ENCODE measurements around the gene GAS7.
"Not testable (repeated sequence)": the region's sequence is repeated elsewhere in the genome, so short reads cannot be mapped to it uniquely, and the experiment has no call there.

Gene GAS7

DNA sequence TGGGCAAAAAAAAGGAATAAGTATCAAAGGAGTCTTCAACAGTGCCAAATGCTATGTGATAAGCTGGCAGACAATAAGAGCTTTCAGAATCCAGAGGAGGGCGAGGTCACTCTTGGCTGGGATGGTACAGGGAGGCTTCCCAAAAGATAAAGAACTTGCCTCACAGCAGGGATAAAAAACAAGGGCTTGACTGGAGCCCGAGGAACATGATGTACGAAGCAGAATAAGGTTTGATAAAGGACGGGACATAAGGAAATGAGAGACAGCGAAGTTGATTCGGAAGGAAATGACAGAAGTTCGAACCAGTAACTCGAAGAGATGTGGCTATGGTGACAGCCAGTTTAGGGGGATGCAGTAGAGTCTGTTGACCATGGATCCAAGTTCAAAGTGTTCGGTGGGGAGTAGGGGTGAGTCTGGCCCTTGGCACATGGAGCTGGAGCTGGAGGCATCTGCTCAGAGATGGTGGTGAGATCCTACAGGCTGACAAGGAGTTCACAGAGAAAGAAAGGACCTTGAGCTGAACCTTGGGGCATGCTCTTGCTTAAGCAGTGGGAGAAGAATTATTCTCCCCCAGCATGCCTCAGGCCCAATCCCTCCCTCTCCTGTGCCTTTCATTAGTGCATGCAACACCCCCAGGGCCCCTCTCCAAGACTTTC, 155.7 kb downstream of the GAS7 start:
- DNase-seq = no peak

DNA sequence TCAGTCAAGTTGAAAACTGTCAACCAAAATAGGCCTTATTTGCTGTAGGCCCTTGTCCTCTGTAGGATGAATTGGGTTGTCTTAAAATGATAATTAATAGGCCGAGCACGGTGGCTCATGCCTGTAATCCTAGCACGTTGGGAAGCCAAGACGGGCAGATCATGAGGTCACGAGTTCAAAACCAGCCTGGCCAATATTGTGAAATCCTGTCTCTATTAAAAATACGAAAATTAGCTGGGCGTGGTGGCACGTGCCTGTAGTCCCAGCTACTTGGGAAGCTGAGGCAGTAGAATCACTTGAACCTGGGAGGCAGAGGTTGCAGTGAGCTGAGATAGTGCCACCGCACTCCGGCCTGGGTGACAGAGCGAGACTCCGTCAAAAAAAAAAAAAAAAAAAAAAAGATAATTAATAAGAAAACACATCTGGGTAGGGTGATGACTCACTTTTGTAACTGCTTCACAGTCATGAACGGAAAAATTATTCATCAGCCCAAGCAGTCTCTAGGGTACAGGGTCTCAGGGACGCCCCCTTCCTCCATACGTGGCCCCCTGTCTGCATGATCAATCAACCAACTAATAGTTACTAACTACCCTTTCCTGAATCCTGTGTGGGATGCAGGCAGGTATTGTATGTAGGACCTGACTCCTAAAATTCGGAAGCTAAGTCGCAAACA, 156.4 kb downstream of the GAS7 start:
- DNase-seq = no peak

DNA sequence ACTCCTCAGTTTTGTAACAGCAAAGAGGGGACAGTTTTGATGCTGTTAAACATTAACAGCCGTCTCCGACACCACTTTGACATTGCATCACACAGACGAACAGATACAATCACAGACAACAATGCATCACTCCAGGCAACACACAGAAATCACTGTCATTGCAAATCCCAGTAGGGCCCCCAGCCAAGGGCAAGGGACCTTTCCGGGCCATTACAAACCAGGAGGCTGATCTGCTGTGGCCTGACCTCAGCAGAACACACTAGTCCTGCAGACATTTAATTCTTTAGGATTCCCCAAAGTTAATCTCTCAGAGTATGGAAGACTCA, 157.2 kb downstream of the GAS7 start:
- DNase-seq = no peak

DNA sequence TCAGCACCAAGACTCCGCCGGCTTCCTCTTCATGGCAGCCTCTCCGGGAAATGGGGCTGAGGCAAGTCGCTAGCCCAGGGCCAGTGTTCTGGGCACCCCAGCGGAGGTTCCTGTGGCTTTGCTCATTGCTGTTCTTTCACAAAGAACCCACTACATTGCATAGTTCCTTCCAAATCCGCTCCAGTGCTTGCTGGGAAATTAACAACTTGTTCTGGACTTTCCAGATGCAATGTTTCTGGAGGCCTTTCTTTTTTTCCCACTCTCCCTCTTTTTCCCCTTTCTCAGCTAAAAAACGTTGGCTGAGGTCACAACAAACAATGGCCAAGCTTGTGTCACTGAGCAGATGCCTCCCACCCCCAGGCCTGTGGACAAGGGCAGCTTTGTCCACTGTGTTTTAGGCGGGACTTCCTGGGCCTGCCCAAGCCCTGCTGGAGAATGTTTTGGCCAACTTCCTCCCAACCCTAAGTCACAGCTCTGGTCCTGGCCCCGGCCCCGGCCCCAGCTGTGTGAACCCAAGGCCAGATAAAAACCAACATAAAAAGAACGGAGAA, 161.8 kb downstream of the GAS7 start:
- DNase-seq = no peak

DNA sequence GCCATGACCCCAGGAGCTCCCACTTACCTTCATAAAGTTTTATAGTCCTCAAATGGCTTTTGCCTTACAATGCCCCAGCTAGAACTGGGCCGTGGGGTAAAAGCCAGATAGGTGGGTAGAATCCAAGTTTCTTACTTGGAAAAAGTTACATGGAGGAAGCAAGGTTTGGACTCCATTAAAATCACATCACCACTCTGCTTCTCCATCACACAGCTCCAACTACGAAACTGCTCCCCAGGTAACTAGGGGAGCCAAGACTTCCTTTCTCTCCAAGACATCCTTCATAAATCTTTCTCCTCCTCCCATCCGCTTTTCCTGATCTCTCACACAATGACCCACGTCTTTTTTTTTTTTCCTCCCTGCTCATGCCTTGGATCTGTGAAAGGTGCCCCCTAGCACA, 162.5 kb downstream of the GAS7 start:
- no peak for DNase-seq

DNA sequence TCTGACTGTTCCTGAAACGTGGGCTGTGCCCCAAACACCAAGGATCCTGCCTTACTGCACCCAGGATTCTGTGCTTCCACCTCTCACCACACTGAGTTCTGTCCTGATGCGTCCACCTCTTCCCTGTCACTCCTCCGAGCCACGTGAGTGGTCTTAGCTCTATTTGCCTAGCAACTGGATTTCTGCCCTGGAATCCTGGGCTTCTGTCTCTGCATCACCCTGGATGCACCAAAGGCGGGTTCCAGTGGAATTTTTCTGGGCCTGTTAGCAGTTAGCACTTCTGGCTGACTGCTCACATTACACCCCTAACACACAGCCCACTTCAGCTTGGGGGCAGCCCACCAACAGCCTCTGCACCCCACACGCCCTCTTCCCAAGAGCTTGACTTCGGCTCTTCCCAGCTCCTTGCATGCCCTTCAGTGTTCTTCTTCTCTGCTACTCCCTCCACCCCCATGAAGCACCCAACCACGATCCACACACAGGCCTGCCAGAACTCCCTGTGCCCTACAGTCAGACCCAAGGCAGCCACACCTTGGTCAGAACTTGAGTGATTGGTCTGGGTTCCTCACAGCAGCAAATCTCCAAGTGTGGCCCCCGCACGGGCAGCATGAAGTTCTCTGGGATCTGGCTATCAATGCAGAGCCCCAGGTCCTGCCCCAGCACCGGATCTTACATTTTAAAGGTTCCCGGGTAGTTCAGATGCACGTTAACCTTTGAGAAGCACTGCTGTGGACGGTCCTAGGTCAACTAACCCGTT, 163.5 kb downstream of the GAS7 start:
- DNase-seq = no peak

DNA sequence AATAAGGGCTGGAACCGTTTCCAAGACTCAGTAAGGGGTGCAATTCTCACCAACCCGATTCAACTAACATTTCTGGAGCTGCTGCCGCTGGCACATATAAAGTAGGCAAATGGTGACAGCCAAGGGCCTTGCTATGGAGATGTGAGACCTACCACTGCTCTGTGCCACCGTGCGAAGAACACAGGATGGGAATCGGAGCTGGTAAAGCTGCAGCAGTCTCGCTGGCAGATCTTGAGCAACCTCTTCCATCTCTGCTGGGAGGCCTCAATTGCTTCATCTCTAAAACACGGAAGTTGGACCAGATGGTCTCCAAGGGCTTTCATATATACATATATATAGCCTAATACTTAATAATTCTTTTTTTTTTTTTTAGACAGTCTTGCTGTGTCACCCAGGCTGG, 164.4 kb downstream of the GAS7 start:
- no peak for DNase-seq

DNA sequence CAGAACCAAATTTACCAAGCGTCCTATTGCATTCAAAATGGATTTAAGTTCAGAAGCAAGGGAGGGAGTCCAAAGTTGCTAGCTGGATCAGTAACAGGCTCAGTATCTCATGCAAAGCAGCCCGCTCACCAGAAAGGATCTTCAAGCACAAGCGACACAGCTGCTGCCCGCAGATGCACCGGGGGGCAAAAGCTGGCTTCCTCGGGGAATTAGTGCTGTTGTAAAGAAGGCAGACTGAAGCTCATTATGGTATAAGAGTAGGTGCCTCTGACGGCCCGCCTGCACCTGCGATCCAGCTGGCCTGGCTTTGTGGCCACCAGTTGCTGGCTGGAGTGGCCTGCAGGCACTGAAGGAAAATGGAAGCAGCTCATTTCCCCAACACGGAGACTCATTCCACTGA, 165.0 kb downstream of the GAS7 start:
- DNase-seq = no peak

DNA sequence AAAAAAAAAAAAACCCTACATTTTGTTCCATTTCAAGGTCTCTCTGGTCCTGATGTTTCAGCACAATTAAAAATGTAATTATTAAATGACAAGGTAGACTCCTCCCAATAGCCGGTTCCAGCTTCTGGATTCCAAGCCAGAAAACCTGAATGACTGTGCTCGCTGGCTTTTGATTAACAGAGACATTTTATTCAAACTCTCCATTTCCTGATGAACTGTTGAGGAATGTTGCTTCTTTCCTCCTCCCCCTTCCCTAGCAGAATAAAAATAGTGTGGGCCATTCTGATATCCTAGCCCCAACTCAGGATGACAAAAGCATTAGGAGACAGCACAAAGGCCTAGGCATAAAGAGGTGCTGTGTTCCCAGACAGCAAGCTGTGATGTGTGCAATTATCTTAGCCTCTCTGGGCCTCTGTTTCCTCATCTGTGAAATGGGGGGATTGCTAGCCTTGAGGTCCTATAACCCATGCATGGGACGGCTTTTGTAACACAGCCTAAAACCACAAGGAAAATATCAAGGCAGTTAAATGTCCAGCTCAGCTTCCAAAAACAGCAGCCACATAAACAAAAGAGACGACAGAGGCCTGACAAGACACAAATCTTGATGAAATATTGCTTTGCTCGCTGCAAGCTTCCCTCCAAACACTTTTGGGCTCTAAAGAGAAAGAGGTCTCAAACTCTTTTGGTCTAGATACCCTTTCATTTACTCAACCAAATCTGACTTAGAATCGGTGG, 166.1 kb downstream of the GAS7 start:
- no peak for DNase-seq

DNA sequence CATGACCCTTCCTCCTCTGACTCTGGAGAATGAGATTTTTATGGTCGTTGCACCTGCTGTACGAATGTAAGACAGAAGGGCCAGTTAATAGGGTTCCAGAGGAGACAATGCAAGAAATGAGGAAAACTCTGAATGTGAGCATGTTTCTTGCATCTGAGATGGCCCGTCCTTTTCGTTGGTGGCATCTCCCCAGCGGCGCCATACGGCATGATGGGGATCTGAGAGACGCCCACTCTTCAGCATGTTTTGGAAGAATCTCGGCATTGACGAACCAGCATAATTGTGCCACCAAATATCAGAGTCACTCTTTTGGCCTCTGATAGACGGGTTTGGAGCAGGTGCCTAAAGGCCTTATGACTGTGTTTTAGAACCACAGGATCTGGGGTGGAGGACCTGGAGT, 166.8 kb downstream of the GAS7 start:
- no peak for DNase-seq

DNA sequence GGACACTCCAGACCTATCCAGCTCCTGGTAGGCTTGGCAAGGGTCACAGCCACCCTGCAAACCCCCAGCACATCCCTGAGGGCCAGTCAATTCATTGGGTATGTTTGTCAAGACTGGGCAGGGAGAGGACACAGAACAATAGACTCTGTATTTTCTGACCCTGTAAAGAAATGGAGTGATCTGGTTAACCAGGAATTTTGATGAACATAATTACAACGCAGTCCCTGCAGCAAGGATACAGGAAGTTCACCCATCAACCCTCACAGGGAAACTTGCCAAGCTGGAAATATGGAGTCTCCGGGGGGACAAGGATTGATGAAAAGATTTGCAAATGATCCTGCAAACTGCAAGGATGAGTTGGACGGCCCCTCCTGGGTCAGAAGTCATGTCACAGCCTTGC, 167.3 kb downstream of the GAS7 start:
- DNase-seq = no peak

DNA sequence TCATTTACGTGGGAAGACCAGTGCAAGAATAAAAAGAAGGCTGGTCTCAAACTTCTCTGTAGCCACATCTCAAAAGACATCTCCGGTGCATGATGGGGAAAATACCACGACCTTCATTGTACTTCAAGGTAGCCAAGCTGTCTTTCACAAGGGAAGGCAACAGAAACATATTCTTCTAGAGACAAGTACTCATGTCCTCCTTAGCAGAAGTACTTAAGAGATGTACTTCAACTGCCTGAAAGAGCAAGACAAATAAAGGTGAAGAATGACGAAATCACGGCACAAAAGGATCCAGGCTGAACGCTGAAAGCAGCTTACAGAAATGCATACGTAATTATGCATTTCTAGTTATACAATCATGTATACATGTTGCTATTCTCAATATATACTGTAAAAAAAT, 169.3 kb downstream of the GAS7 start:
- DNase-seq = no peak

DNA sequence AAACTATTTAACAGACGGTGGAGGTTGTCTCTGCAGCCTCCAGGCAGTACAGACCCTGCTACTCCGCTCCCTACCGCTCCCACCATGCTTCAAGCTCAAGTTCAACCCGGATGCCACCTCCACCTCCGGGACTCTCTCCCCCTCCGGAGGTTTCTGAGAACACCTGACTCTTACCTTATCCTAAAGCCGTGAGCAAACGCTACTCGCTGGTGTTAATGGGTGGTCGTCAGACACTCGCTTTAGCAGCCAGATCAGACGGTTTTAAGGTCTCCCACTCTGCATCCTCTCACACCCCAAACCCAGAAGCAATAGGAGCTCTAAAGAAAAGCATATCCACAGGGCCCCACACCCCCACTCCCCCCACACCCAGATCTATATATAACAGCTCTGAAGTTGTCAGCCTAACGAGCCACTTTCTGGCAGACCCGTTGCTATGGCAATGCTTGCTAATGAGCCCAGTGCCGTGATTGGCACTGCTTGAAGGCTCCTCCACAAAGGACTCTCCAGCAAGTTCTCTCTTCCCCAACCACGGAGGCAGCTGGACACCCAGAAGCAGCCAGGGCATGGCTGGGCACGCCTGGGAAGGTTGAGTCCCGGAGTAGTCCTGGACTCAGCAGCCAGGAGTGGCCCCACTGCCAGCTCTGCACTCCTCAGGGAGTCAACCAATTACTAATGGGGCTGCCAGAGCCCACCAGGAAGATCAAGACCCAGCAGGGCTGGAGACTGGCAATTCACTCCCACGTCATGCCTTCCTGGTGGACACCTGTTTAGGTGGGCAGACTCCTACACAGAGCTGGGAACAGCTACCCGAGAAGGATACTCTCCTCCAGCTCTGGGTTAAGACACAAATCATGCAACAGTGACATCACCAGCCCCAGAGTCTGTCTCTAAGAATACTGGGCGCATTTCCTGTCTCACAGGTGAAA, 172.2 kb downstream of the GAS7 start:
- no peak for DNase-seq

DNA sequence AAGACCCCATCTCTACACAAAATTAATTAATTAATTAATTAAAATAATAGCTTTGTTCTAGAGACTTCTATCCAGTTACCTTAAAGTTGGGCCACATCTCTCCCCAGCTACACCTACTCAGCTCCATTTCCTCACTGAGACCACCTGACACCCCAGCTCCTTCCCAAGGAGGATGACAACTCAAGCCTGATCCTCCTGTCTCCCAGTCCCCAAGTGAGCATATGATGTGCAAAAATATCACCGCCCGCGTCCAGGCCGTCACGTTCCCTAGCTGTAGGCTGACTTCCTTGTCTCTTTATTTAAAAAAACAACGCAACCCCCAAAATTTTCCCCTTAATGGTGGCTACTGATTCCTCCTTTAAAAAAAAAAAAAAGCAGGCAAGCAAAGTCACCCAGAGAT, 173.2 kb downstream of the GAS7 start:
- DNase-seq = no peak

DNA sequence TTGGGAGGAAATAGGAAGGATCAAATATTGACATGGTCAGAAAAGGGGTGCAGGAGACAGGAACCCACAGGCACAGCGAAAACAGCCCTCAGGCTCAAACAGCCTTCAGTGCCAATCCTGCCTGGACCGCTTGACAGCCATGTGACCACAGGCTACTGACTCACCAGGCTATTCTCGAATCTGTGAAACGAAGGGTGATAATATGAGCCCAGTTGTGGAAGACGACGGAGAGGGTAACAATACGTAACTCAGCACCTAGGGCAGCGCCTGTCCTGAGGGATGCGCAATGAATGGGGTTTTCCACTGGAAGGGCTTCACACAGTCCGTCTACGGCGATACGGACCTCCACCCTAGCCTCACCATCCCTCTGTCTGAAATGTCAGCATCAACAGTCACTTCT, 176.0 kb downstream of the GAS7 start:
- DNase-seq = no peak

DNA sequence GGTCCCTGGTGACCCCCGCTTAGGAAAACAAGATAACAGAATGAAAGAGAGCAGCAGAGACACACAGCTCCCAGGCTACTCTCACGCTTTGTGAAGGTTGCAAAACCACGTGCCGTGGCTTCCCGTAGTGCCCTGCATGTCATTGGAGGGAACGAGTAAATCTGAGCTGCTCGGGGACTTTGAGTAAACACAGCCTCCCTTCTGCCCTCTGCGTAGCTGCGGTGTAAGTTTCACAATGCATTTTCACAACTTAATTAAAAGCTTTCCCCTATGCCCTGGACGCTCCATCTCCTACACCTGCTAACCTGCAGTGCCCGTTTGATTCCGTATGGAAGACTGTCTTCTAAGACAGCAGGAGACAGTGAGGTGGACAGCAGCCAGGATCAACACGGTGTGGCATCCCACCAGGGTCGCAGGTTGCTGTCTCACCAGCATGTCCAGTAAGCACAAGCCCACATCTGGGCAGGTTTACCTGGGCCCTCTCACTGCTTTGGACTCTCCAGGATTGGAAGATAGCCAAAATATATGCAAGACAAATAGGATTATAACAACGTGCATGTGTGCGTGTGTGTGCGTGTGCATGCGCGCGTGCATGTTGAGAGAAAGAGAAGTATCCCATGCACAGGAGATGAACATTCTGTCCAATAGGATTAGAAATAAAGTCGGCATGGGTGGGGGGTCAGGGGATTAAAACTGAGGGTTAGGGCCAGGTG, 177.0 kb downstream of the GAS7 start:
- no peak for DNase-seq

DNA sequence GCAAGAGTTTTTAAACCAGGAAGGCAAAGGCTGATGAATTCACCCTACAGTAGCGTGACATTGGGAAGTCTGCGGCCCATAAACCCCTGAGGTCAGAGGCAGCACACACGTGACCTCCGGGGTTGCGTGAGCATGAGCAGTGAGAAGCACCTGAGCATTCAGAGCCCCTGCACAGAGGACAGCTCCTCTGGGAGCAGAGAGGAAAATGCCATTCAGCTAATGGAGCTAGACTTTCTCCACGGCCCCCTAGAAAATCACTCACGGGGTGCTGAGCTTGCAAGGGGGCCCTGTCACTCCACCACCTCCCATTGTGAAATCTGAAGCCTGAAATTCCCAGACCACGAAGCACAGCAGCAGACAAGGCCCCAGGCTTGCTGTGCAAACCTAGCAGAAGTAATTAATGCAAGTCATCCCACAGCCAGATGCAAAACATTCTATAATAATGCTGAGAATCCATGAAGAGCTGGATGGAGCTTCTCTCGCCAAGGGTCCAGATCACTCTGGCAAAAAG, 178.4 kb downstream of the GAS7 start:
- DNase-seq = no peak

DNA sequence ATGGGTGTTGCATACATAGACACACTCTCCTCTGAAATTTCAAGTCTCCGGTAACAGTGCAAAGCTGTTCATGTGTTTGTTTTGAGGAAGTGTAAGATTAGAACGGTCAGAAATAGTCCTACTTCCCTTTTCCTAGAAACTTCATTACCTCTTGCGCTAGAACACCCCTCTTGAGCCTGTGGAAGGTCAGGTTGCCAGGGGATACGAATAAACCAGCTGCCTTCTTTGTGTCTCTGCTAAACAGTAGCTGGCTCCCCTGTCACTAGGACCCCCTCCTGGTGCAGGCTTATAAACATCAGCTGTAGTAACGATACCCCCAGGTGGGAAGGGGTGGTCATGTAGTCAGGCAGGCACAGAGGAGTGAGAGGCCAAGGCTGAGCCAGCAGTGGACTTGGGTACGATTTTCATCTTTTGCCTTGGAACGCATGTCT, 179.9 kb downstream of the GAS7 start:
- no peak for DNase-seq

DNA sequence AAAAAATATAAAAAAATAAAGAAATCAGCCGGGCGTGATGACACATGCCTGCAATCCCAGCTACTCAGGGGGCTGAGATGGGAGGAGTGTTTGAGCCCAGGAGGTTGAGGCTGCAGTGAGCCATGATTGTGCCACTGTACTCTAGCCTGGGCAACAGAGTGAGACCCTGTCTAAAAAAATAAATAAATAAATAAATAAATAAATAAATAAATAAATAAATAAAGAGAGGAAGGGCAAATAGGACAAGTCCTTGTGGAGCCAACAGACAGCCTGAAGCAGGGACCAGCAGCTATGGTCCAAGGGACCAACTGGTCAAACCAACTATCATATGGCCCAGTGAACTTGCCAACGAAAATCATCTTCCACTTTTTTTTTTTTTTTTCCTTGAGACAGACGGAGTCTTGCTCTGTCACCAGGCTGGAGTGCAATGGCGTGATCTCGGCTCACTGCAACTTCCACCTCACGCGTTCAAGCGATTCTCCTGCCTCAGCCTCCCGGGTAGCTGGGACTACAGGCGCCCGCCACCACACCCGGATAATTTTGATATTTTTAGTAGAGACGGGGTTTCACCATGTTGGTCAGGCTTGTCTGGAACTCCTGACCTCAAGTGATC, 181.3 kb downstream of the GAS7 start:
- not testable (repeated sequence) for DNase-seq

DNA sequence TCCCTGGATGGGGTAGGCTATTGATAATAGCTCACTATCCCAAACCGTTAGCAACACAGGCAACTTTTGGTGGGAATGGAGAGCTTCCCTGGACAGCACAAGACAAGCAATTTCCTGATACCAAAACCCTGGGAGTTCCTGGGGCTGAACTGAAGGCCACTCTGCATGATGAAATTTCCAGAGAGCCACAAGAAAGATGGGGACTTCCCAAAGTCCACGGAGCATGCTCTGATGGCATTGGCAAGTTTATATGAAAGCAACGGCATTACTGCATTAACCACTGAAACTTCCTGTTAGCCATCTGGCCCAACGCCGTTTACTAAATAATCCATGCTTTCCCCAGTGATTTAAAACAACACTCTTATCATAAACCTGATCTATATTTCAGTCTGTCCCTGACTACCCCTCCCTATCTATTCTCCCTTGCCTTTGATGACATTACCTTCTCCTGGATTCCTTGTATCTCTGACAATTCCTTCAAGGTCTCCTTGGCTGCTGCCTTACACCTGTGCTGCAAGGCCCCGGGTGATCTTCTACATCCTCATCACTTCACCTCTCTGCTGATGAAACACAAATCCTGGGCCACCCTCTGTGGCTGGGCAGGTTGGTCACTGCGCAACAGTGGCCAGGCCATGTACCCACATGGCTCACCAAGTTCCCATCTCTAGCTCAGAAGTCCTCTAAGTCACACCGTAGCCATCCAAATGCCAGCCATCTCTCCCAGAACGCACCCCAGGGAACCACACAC, 184.9 kb downstream of the GAS7 start:
- no peak for DNase-seq

Data from activated gamma-delta T cell treated with Interleukin-2 at 50 U/mL for 16 hours (primary cell).